Effector memory CD4-positive, alpha-beta T cell (primary cell): Measurements from ENCODE around the gene PSMF1.

Experiments used
- DNase-seq, 3 donors: peaks; one replicate each; pipeline ENCODE4 v3.0.0-alpha.2; 2020
- H3K27ac ChIP-seq: 2 replicates; pipeline ENCODE4 v1.7.0; 2013; ENCODE audit warnings: mild to moderate bottlenecking, low read length, moderate library complexity; ENCODE audit not compliant: insufficient read depth, poor library complexity, severe bottlenecking
- H3K27me3 ChIP-seq: replicated peaks from 2 replicates; pipeline ENCODE4 v1.7.0; 2013; ENCODE audit warnings: mild to moderate bottlenecking, low read length; ENCODE audit not compliant: insufficient read depth, control insufficient read depth, poor library complexity, severe bottlenecking
- H3K36me3 ChIP-seq: 2 replicates; pipeline ENCODE4 v1.7.0; 2013; ENCODE audit warnings: mild to moderate bottlenecking, low read length, moderate library complexity; ENCODE audit not compliant: control insufficient read depth, insufficient read depth
- H3K4me1 ChIP-seq: 2 replicates; pipeline ENCODE4 v1.7.0; 2013; ENCODE audit warnings: low read length, mild to moderate bottlenecking; ENCODE audit not compliant: control insufficient read depth, insufficient read depth, poor library complexity, severe bottlenecking
- H3K4me3 ChIP-seq: 2 replicates; pipeline ENCODE4 v1.7.0; 2013; ENCODE audit warnings: low read length, low read depth, mild to moderate bottlenecking; ENCODE audit not compliant: insufficient read depth, poor library complexity, severe bottlenecking
- H3K9me3 ChIP-seq: 2 replicates; pipeline ENCODE4 v1.7.0; 2013; ENCODE audit warnings: mild to moderate bottlenecking, low read length, moderate library complexity; ENCODE audit not compliant: control insufficient read depth

Gene PSMF1

DNA sequence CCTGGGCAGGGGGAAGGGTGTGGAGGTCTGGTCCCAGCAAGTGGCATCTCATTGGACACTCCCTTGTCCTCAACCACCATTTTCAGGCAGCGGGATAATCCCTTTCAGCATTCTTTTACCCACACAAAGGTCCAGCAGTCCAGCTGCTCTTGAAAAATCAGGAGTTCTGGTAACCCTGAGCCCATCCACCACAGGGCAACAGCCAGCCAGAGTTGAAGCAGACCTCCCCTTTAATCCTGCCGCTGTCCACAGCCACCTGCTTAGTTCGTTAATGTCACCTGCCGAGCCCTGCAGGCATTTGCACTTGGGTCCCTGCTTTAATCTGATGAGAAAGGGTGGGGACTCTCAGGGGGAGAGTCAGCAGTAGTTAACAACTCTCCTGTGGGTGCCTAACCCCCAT is 55.3 kb downstream of the PSMF1 start:
- H3K4me1 ChIP-seq, result no peaks in the 10 kb centered on the region
- no peaks in the 10 kb centered on the region for H3K27me3 ChIP-seq
- no peak for DNase-seq
- no peaks in the 10 kb centered on the region for H3K9me3 ChIP-seq
- H3K36me3 ChIP-seq, result peaks cover 30% of the 10 kb centered on the region
- H3K27ac ChIP-seq, result no peak overlapping the region
- no peak overlapping the region for H3K4me3 ChIP-seq

DNA sequence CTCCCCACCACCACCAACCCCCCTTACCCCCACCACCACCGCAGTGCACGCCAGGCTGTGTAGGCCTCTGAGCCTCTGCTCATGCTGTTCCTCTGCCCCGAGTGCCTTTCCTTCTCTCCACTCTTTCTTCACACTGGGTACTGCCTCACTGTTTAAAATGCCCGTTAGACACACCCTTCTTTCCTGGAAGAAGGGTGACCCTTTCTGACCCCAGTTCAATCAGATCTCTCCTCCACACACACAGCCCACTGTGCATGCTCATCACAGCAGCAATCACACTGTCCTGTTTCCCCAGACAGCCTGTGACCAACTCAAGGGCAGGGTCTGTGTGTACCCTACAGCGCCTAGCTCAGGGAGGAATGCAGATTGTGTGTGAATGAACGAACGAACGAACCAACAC is 56.4 kb downstream of the PSMF1 start:
- no peak overlapping the region for H3K27ac ChIP-seq
- H3K27me3 ChIP-seq, result no peaks in the 10 kb centered on the region
- no peaks in the 10 kb centered on the region for H3K4me1 ChIP-seq
- H3K4me3 ChIP-seq, result no peak overlapping the region
- peaks cover 21% of the 10 kb centered on the region for H3K36me3 ChIP-seq
- no peaks in the 10 kb centered on the region for H3K9me3 ChIP-seq
- no peak for DNase-seq

DNA sequence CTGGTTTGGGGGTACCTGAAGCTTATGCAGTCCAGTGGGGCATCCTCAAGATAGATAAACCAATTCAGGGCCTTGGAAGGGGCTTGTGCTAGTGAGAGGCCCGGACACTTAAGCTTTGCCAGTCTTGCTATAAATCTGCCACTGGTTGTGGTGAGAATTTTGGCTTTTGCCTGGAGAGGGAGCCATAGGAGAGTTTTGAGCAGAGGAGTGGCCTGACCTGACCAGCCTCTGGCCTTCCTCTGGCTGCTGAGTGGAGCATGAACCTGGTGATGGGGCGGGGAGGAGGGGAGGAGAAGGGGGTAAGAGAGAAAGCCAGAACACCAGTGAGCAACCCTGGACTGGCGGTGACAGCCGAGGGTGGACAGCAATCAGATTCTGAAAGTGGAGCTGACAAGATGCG is 59.3 kb downstream of the PSMF1 start:
- Histone ChIP-seq H3K27ac (no peak overlapping the region), H3K9me3 (no peaks in the 10 kb centered on the region), H3K4me1 (no peaks in the 10 kb centered on the region), H3K4me3 (no peak overlapping the region), H3K27me3 (no peaks in the 10 kb centered on the region), H3K36me3 (peaks cover 8% of the 10 kb centered on the region)
- no peak for DNase-seq

DNA sequence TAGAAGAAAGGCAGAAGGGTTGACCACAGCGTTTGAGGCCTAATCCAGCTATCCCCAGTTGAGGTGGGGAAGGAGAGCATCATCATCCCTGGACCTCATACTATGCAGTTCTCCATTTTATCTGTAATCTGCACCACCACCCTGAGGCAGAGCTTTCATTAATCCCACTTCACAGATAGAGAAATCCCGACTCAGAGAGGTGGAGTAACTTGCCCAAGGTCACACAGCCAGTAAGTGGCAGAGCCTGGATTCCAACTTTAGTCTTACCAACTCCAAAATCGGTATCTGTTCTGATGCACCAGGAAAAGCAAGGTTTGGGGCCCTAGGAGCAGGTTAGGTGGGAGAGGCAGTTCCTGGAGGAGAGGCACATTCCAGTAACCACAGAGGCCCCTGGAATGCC is 59.7 kb downstream of the PSMF1 start:
- H3K36me3 ChIP-seq, result peaks cover 8% of the 10 kb centered on the region
- no peaks in the 10 kb centered on the region for H3K9me3 ChIP-seq
- no peak for DNase-seq
- no peak overlapping the region for H3K27ac ChIP-seq
- H3K4me1 ChIP-seq, result no peaks in the 10 kb centered on the region
- H3K4me3 ChIP-seq, result no peak overlapping the region
- H3K27me3 ChIP-seq, result no peaks in the 10 kb centered on the region

DNA sequence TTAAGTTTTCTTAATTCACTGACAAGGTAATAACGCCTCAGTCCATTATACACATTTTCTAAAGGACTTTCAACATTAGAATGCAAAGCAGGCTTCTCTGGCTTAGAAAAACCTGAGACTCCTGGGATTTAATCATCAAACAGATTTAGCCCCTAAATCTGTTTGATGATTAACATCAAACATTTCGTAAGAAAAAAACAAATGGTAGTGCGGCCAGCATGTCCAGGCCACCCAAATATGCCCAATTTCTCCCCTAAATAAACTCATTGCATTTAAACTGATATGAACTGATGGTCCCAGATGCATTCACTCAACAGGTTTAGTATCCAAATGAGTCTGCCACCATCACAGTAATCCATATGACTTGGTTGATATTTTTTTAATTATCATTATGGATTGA is 60.2 kb downstream of the PSMF1 start:
- H3K9me3 ChIP-seq, result no peaks in the 10 kb centered on the region

DNA sequence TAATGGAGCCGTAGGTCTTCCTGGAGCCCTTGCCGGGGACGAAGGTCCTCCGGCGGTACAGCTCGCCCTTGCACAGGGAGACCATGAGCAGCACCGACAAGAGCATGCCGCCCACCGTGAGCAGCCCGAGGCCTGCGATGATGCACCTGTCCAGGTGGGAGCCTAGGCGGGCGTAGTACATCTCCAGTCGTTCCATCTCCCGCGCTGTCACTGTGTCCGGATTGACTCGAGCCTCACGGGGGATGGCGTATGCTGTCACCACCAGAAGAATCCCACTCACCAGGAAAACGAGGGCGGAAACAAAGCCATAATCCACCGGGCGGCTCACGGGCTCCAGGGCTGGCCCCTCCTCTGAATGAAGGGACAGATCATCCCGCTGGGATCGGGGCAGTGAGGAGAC is 62.5 kb downstream of the PSMF1 start:
- Histone ChIP-seq H3K36me3 (peaks cover under 1% of the 10 kb centered on the region), H3K27ac (no peak overlapping the region), H3K27me3 (peaks cover 3% of the 10 kb centered on the region), H3K9me3 (no peaks in the 10 kb centered on the region), H3K4me1 (peaks cover 3% of the 10 kb centered on the region), H3K4me3 (no peak overlapping the region)
- DNase-seq, result no peak

More for the DNA sequence above, 60.2 kb downstream of the PSMF1 start:
- Histone ChIP-seq H3K27me3 (no peaks in the 10 kb centered on the region), H3K27ac (no peak overlapping the region), H3K36me3 (peaks cover 8% of the 10 kb centered on the region), H3K4me1 (no peaks in the 10 kb centered on the region), H3K4me3 (no peak overlapping the region)
- no peak for DNase-seq

DNA sequence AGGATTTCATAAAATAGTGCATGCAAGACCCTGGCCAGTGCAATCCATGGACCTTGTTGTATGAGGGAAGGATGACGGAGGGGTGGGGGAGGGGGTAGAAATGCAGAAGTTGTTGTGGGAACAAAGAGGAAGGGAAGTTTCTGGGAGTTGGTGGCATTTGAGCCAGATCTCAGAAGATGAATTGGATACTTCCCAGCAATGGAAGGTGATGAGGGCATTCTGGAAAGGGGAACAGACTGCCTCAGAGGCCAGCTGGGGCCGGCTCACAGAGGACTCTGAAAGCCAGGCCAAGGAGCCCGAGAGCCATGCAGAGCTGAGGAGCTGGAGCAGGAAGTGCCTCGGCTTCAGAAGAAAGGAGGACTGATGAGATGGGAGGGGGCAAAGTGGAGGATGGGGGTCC is 63.7 kb downstream of the PSMF1 start:
- H3K27ac ChIP-seq, result no peak overlapping the region
- no peak overlapping the region for H3K4me3 ChIP-seq
- no peaks in the 10 kb centered on the region for H3K9me3 ChIP-seq
- peaks cover 3% of the 10 kb centered on the region for H3K4me1 ChIP-seq
- H3K27me3 ChIP-seq, result peaks cover 3% of the 10 kb centered on the region
- DNase-seq, result no peak
- H3K36me3 ChIP-seq, result no peaks in the 10 kb centered on the region

DNA sequence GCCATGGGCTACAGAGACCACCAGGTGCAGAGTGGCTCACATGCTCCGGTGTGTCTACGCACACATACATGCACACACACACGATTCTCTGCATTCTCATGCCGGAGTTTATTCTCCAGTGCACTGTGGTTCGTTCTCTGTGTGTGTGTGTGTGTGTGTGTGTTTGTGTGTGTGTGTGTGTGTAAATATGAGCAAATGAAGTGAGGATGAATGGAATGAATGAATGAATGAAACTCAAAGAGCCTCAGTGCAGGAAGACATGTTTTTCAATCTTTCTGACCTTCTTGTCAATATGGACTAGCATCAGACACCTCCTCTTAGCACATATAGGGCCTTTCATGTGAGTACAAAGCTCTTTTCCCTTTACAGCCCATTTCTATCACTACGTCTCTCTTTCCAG is 64.8 kb downstream of the PSMF1 start:
- Histone ChIP-seq H3K36me3 (no peaks in the 10 kb centered on the region), H3K4me3 (no peak overlapping the region), H3K9me3 (no peaks in the 10 kb centered on the region), H3K27ac (no peak overlapping the region), H3K27me3 (peaks cover 3% of the 10 kb centered on the region), H3K4me1 (peaks cover 3% of the 10 kb centered on the region)
- no peak for DNase-seq

DNA sequence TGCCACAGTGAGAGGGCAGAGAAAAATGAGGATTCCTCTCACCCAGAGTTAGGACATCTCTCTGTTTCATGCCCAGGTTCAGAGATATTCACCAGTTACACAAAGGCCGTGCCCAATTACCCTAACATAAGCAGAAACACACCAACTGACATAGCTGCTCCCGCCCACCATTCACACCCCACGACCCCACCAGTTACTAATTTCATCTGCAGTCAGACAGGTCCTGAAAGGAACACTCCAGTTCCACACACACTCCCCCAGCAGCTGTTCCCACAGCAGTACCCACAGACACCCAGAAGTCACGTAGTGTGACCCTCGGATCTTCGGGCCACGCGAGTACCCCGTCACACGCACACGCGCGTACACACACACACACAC is 65.8 kb downstream of the PSMF1 start:
- H3K4me3 ChIP-seq, result no peak overlapping the region
- DNase-seq, result no peak
- H3K4me1 ChIP-seq, result peaks cover 3% of the 10 kb centered on the region
- H3K27ac ChIP-seq, result no peak overlapping the region
- H3K9me3 ChIP-seq, result no peaks in the 10 kb centered on the region
- H3K27me3 ChIP-seq, result peaks cover 3% of the 10 kb centered on the region
- no peaks in the 10 kb centered on the region for H3K36me3 ChIP-seq

DNA sequence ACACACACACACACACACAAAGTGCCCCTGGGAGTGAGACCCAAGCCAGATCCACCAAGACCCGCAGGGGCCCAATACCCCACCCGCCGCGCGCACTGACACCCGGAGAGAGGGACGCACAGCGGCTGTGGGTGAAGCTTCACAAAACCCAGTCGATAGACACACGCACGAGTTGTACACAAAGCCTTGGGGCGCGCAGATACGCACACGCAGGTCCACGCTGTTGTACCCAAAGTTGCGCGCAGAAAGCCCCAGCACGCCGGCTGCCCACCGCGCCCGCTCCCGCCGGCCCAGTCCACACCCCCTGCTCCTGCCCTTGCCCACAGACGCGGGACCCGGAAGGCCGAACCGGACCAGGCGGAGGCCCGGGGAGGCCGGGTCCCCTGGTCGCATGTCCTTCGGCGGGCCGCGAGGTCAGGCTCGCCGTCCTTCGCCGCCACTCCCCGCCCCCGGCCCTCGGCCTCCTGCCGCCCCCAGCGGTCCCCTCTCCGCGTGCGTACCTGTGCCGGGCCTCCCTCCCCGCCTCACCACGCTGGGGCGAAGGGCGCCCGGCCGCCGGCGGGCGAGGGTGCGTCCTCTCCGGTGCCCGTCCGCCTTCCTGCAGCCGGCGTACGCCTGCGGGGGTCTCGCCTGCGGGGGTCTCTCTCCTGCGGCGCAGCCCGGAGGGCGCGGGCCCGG is 66.4 kb downstream of the PSMF1 start, which contains the start of gene TMEM74B:
Gene TMEM74B, minus strand, starts transcription at position 344 of the 678 bp plus-strand sequence. CDS start 1,180 bp downstream, outside the sequence.
- no peak for DNase-seq
- no peak within 1 kb of the TSS for H3K27ac ChIP-seq
- no peaks in the 10 kb centered on the region for H3K9me3 ChIP-seq
- H3K4me3 ChIP-seq, result peak within 1 kb of the TSS; percentile 32
- H3K27me3 ChIP-seq, result peaks cover 3% of the 10 kb centered on the region
- peaks cover 3% of the 10 kb centered on the region for H3K4me1 ChIP-seq
- no peaks in the 10 kb centered on the region for H3K36me3 ChIP-seq
